CD4-positive, alpha-beta T cell treated with Interleukin-4 for 1 hour (primary cell): ENCODE measurements around the gene DCAF15.
"Not testable (repeated sequence)": the region's sequence is repeated elsewhere in the genome, so short reads cannot be mapped to it uniquely, and the experiment has no call there.

ENCODE experiments used
- DNase-seq, 2 donors: peaks; one replicate each; pipeline ENCODE4 v3.0.0-alpha.2; 2020 to 2022

The DCAF15 gene

GRCh38 chr19:13960863-13961784 is 8.8 kb downstream of the DCAF15 start:
- no peak for DNase-seq

- DNase-seq: no peak
Observed at GRCh38 chr19:13961826-13962698, 9.8 kb downstream of the DCAF15 start.

- no peak for DNase-seq
Observed at GRCh38 chr19:13962699-13963602, 10.6 kb downstream of the DCAF15 start.

- DNase-seq: no peak
Observed at GRCh38 chr19:13963603-13964105, 11.3 kb downstream of the DCAF15 start.

GRCh38 chr19:13964776-13965175 is 12.5 kb downstream of the DCAF15 start:
- DNase-seq: no peak

GRCh38 chr19:13965377-13965896 is 13.1 kb downstream of the DCAF15 start:
- DNase-seq: no peak

- no peak for DNase-seq
Observed at GRCh38 chr19:13965926-13966683, 13.8 kb downstream of the DCAF15 start.

GRCh38 chr19:13966684-13967128 is 14.4 kb downstream of the DCAF15 start:
- DNase-seq: no peak

GRCh38 chr19:13967206-13967605 is 14.9 kb downstream of the DCAF15 start:
- not testable (repeated sequence) for DNase-seq

GRCh38 chr19:13968383-13968935 is 16.1 kb downstream of the DCAF15 start:
- DNase-seq: no peak

GRCh38 chr19:13968999-13969398 is 16.7 kb downstream of the DCAF15 start:
- DNase-seq: no peak

GRCh38 chr19:13969897-13970296 is 17.6 kb downstream of the DCAF15 start:
- no peak for DNase-seq

GRCh38 chr19:13971868-13972267 is 19.6 kb downstream of the DCAF15 start:
- DNase-seq: not testable (repeated sequence)

- no peak for DNase-seq
Observed at GRCh38 chr19:13972368-13973155, 20.3 kb downstream of the DCAF15 start.

GRCh38 chr19:13973479-13973878 is 21.2 kb downstream of the DCAF15 start:
- DNase-seq: not testable (repeated sequence)

GRCh38 chr19:13974073-13974472 is 21.8 kb downstream of the DCAF15 start:
- peak; percentile 48 to 56 for DNase-seq

GRCh38 chr19:13975870-13976269 is 23.6 kb downstream of the DCAF15 start:
- no peak for DNase-seq

GRCh38 chr19:13976446-13976845 is 24.1 kb downstream of the DCAF15 start:
- no peak for DNase-seq

- DNase-seq: no peak
Observed at GRCh38 chr19:13977803-13978202, 25.5 kb downstream of the DCAF15 start.
